Fibroblast of pulmonary artery (primary cell): ENCODE data around the gene IL1A.

Experiments used
- DNase-seq: peaks from one replicate; pipeline ENCODE4 v3.0.0-alpha.2; 2010; ENCODE audit warnings: low read depth
- H3K4me3 ChIP-seq: replicated peaks from 2 replicates; pipeline ENCODE4 v1.5.1; 2011; ENCODE audit warnings: low read depth, mild to moderate bottlenecking, control low read depth, low read length, moderate library complexity
- TF ChIP-seq, protein P1 (sequence below): IDR thresholded peaks from 2 replicates; pipeline ENCODE4 v1.5.1; 2011; ENCODE audit warnings: mild to moderate bottlenecking, control low read depth, low read length, inconsistent platforms; ENCODE audit errors: missing control alignments

Gene IL1A

DNA sequence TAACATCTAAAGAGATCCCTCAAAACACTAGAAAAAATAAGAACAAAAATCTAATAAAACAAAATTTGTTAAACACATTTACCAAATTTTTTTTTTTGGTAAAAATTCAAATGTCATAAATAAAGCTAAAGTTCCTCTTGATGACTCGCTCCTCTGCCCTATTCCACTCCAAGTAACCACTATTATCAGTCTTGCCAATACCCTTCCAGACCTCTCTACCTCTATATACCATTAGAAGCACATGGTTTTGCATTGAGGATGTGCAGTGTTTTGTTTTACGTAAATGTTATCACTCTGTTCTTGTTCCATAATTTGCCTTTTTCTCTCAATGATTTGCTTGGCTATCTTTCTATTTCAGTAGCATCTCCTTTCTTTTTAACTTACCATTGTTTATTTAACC is 41.4 kb upstream of the IL1A start:
- TF ChIP-seq, protein P1, sequence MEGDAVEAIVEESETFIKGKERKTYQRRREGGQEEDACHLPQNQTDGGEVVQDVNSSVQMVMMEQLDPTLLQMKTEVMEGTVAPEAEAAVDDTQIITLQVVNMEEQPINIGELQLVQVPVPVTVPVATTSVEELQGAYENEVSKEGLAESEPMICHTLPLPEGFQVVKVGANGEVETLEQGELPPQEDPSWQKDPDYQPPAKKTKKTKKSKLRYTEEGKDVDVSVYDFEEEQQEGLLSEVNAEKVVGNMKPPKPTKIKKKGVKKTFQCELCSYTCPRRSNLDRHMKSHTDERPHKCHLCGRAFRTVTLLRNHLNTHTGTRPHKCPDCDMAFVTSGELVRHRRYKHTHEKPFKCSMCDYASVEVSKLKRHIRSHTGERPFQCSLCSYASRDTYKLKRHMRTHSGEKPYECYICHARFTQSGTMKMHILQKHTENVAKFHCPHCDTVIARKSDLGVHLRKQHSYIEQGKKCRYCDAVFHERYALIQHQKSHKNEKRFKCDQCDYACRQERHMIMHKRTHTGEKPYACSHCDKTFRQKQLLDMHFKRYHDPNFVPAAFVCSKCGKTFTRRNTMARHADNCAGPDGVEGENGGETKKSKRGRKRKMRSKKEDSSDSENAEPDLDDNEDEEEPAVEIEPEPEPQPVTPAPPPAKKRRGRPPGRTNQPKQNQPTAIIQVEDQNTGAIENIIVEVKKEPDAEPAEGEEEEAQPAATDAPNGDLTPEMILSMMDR, result no peak
- DNase-seq, result no peak
- H3K4me3 ChIP-seq, result no peak overlapping the region

DNA sequence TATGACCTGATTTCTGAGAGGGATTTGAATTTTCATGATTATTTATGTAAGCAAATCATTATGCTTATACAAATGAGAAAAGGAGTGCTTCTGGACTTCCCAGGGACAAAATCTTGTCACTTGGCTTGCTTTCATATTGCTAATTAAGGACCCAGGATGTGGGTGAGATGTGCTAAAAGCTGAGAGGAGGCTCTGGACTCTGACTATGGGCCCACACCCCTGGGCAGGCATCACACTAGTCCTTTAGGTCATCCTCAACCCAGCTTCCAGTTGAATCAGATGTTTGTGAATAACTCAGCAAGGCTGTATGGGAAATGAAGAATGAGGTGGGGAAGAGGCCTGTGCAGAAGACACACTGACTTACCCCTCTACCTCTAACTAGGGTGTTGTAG is 40.4 kb upstream of the IL1A start:
- DNase-seq, result no peak
- H3K4me3 ChIP-seq, result no peak overlapping the region
- TF ChIP-seq, protein P1, result no peak

DNA sequence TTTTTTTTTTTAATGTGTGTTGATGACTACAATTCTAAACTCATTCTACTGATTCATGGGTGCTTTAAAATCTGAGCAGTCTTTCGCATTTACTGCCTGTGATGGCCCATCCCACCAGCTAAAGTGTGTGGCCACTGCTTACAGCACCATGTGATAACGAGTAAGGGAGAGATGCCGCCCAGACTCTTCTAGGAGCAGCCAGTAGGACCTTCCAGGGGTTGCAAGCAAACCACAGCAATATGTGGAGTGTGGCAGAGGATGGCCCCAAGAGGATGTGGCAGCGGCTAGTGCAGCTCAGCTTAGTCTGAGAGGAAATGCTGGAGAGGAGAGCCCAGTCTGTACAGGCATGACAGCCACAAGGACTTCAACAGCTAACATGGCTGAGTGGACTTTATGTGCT is 37.4 kb upstream of the IL1A start:
- DNase-seq, result no peak

DNA sequence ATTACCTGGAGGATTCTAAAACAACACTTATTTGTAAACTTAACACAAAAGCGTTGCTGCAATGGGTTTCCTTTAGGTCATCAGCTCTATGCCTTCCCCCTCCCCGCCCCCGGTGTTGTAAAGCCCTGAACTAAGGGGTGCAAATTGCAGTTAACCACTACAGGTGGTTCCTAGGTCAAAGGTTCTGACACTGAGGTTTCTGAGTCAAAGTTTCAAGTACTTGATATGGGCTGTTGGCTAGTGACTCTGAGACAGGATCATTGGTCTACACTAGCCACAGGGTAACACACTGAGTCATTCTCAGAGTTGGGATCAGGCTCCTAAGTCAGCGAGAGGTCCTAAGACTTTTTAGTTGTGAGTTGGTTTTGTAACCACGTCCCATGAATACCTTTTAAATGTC is 36.8 kb upstream of the IL1A start:
- no peak overlapping the region for H3K4me3 ChIP-seq
- DNase-seq, result no peak
- TF ChIP-seq, protein P1, result no peak

More for the DNA sequence above, 37.4 kb upstream of the IL1A start:
- no peak overlapping the region for H3K4me3 ChIP-seq
- TF ChIP-seq, protein P1, result no peak

DNA sequence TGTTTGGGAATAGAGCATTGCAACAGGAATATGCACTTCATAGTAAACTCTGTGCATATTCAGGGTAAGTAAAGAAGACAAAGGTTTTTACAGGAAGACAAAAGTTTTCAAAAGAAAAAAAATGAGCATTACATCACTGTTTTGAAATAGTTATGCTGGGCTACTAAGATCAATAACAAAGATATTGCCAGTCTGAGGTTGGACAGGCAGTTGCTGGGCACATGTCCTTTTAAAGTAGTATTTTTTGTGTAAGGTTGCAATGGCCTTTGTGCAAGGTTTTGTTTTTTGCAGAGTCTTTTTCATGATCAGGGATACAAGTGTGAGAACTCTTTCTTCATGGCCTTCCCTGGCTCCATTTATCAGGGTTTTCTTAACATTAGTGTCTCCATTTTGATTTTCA is 36.0 kb upstream of the IL1A start:
- no peak overlapping the region for H3K4me3 ChIP-seq
- no peak for DNase-seq
- TF ChIP-seq, protein P1, result no peak

DNA sequence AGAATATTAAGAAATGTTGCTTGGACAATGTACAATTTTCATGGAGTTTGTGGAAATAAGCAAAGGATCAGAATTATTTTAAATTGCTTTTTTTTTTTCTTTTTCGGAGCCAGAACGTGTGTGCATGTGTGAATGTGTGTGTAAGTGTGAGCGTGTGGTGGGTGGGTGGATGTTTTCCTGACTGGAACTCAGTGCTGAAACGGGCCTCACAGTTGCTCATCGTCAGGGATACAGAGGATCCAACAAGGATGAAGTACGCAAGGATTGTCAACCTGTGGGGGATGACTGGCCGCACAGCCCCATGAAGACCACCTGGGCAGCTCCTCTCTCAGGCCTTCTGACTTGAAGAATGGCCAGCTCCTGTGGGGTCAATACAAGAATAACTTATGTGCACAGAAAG is 34.8 kb upstream of the IL1A start:
- DNase-seq, result no peak
- TF ChIP-seq, protein P1, result no peak
- H3K4me3 ChIP-seq, result no peak overlapping the region

DNA sequence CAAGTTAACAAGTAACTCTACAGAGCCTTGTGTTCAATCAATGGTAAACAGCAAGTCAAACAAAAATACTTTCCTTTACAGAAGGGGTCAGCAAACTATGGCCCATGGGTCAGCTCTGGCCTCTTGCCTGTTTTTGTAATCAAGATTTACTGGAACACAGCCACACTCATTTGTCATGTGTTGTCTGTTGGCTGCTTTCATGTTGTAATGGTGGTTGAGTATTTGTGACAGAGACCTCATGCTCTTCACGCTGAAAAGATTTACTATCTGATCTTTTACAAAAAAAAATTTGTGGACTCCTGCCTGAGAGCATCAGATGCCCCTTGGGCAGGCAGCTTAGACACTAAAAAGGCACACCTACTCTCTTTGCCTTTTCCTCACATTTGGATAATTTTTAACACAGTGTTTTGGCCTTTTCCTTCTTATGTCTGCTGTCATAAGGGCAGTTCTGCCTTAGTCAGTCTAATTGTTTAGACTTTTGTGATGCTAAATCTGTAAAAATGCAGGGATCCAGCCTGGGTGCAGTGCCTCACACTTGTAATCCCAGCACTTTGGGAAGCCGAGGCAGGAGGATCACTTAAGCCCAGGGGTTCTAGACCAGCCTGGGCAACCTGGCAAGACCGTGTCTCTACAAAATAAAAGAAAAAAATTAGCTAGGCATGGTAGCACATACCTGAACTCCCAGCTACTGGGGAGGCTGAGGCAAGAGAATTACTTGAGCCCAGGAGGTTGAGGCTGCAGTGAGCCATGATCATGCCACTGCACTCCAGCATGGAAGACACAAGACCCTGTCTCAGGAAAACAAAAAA is 34.0 kb upstream of the IL1A start:
- no peak overlapping the region for H3K4me3 ChIP-seq
- TF ChIP-seq, protein P1, result no peak
- DNase-seq, result peak; percentile 45
